SK-N-SH (cell line): ENCODE measurements around the gene PKNOX2. TPM values are rescaled to one million over a fixed set of nuclear protein-coding genes. Genes with fewer than 3 reads are reported as not detected.

Experiments
- CTCF ChIA-PET: fragments of 300-600, 350-600 bp; formaldehyde crosslinking; extraction: SDS; loops from one replicate; lab custom pipeline; 2021; lab: Yijun Ruan, JAX
- POLR2A ChIA-PET: fragments of 350-600 bp; sonication (Branson Sonifier 250); formaldehyde crosslinking; extraction: SDS; loops from one replicate; lab custom pipeline; 2020; ENCODE audit warnings: antibody characterized with exemption, inconsistent platforms; lab: Yijun Ruan, JAX
- DNase-seq: peaks from one replicate; pipeline ENCODE4 v3.0.0; 2012
- H2AFZ ChIP-seq: fragments of 200-600 bp; sonication (generic); 2 replicates; pipeline ENCODE4 v1.8.1; 2016; ENCODE audit warnings: antibody characterized with exemption, mild to moderate bottlenecking, low read depth
- H3F3A ChIP-seq: fragments of 200-600 bp; sonication (generic); replicated peaks from 2 replicates; pipeline ENCODE3; 2016; ENCODE audit warnings: antibody characterized with exemption, mild to moderate bottlenecking; ENCODE audit not compliant: insufficient read depth
- H3K27ac ChIP-seq, 2 experiments: fragments of 200-500 bp in 1 of 2; fragments of 200-600 bp in 1 of 2; sonication (Bioruptor generic) in 1 of 2; sonication (generic), shearing (Covaris generic) in 1 of 2; 2 replicates each; pipeline versions ENCODE4 v1.5.1 to v1.6.1; 2014 to 2016; ENCODE audit warnings: low read depth in 2 of 2, inconsistent platforms in 1 of 2, low read length in 1 of 2, mild to moderate bottlenecking in 1 of 2, mixed read lengths in 1 of 2
- H3K27me3 ChIP-seq: fragments of 200-600 bp; sonication (generic), shearing (Covaris generic); 2 replicates; pipeline ENCODE4 v1.6.1; 2016; ENCODE audit warnings: mixed run types; ENCODE audit not compliant: insufficient read depth
- H3K36me3 ChIP-seq, 2 experiments: fragments of 200-500 bp in 1 of 2; fragments of 200-600 bp in 1 of 2; sonication (Bioruptor generic) in 1 of 2; sonication (generic) in 1 of 2; replicated peaks in 1 of 2; 2 replicates each; pipeline versions ENCODE3 to v1.5.1; 2014 to 2016; ENCODE audit warnings: low read length in 1 of 2, mild to moderate bottlenecking in 1 of 2; ENCODE audit not compliant: insufficient read depth in 2 of 2, control insufficient read depth in 1 of 2
- H3K4me1 ChIP-seq, 2 experiments: fragments of 200-500 bp in 1 of 2; fragments of 200-600 bp in 1 of 2; sonication (Bioruptor generic) in 1 of 2; sonication (generic), shearing (Covaris generic) in 1 of 2; 2 replicates each; pipeline versions ENCODE4 v1.5.1 to v1.6.1; 2014 to 2016; ENCODE audit warnings: low read depth in 1 of 2, low read length in 1 of 2, mixed run types in 1 of 2; ENCODE audit not compliant: insufficient read depth in 2 of 2, control insufficient read depth in 1 of 2
- H3K4me2 ChIP-seq: fragments of 200-600 bp; sonication (generic), shearing (Covaris generic); 2 replicates; pipeline ENCODE4 v1.6.1; 2017; ENCODE audit warnings: mixed run types
- H3K4me3 ChIP-seq, 2 experiments: fragments of 200-500 bp in 1 of 2; fragments of 200-600 bp in 1 of 2; sonication (Bioruptor generic) in 1 of 2; sonication (generic), shearing (Covaris generic) in 1 of 2; 2 replicates each; pipeline versions ENCODE4 v1.5.1 to v1.8.1; 2014 to 2016; ENCODE audit warnings: low read depth in 2 of 2, inconsistent platforms in 1 of 2, low read length in 1 of 2, mild to moderate bottlenecking in 1 of 2, mixed read lengths in 1 of 2, moderate library complexity in 1 of 2
- H3K79me2 ChIP-seq: fragments of 200-600 bp; sonication (generic); 2 replicates; pipeline ENCODE4 v1.8.1; 2017; ENCODE audit warnings: mild to moderate bottlenecking; ENCODE audit not compliant: insufficient read depth
- H3K9ac ChIP-seq: fragments of 200-600 bp; sonication (generic); 2 replicates; pipeline ENCODE4 v1.6.1; 2017; ENCODE audit warnings: mixed run types
- H3K9me2 ChIP-seq: fragments of 200-600 bp; sonication (generic); 2 replicates; pipeline ENCODE4 v1.6.1; 2017; ENCODE audit warnings: mixed run types
- H3K9me3 ChIP-seq: fragments of 200-600 bp; sonication (generic); 2 replicates; pipeline ENCODE4 v1.6.1; 2017; ENCODE audit warnings: mixed run types, mild to moderate bottlenecking, moderate library complexity
- H4K20me1 ChIP-seq: fragments of 200-600 bp; sonication (generic); 2 replicates; pipeline ENCODE4 v1.6.1; 2017; ENCODE audit warnings: mild to moderate bottlenecking, mixed run types; ENCODE audit not compliant: insufficient read depth
- CTCF ChIP-seq: fragments of 200-600 bp; sonication (generic); IDR thresholded peaks from 2 replicates; pipeline ENCODE4 v1.6.1; 2017; ENCODE audit warnings: antibody characterized with exemption, mild to moderate bottlenecking, moderate library complexity
- FOSL2 ChIP-seq: IDR thresholded peaks from 2 replicates; pipeline ENCODE4 v1.4.0; 2012; ENCODE audit warnings: low read depth, mild to moderate bottlenecking, moderate library complexity, borderline replicate concordance
- FOXM1 ChIP-seq: IDR thresholded peaks from 2 replicates; pipeline ENCODE4 v1.4.0; 2012; ENCODE audit warnings: low read depth, mild to moderate bottlenecking
- GABPA ChIP-seq: IDR thresholded peaks from 2 replicates; pipeline ENCODE4 v1.4.0; 2012; ENCODE audit warnings: low read depth, mild to moderate bottlenecking
- GATA2 ChIP-seq: sonication (generic); formaldehyde crosslinking; IDR thresholded peaks from 2 replicates; pipeline ENCODE4 v1.5.0; 2020; ENCODE audit warnings: mild to moderate bottlenecking, missing genetic modification reagents
- JUND ChIP-seq: IDR thresholded peaks from 2 replicates; pipeline ENCODE4 v1.4.0; 2012
- PBX3 ChIP-seq: IDR thresholded peaks from 2 replicates; pipeline ENCODE4; 2012
- POLR2AphosphoS5 ChIP-seq: IDR thresholded peaks from 2 replicates; pipeline ENCODE4 v1.6.1; 2012; ENCODE audit warnings: low read depth, low read length
- RCOR1 ChIP-seq: fragments of 150-350 bp; IDR thresholded peaks from 2 replicates; pipeline ENCODE4 v1.6.1; 2017; ENCODE audit warnings: antibody characterized with exemption, low read length
- REST ChIP-seq: IDR thresholded peaks from 2 replicates; pipeline ENCODE4 v1.6.1; 2012; ENCODE audit warnings: mild to moderate bottlenecking, low read depth, low read length, moderate library complexity
- RFX5 ChIP-seq: IDR thresholded peaks from 2 replicates; pipeline ENCODE4 v1.6.1; 2012; ENCODE audit warnings: mild to moderate bottlenecking, improper control_type of control experiment, low read length
- SMC3 ChIP-seq: IDR thresholded peaks from 2 replicates; pipeline ENCODE4 v1.6.1; 2012; ENCODE audit warnings: low read depth, low read length, improper control_type of control experiment
- USF2 ChIP-seq: fragments of 150-350 bp; IDR thresholded peaks from 2 replicates; pipeline ENCODE4 v1.6.1; 2017; ENCODE audit warnings: antibody characterized with exemption, low read length, low read depth, borderline replicate concordance
- YY1 ChIP-seq: IDR thresholded peaks from 2 replicates; pipeline ENCODE4 v1.4.0; 2012; ENCODE audit warnings: low read depth, mild to moderate bottlenecking
- ZBTB33 ChIP-seq: IDR thresholded peaks from 2 replicates; pipeline ENCODE4 v1.4.0; 2012; ENCODE audit warnings: low read depth, borderline replicate concordance
- WGBS: methylation state at CpG from one replicate; pipeline ENCODE4 v1.1.6; 2017; ENCODE audit warnings: low lambda C conversion rate; 5-methylcytosine and 5-hydroxymethylcytosine counted together
- polyA plus RNA-seq, 3 experiments: library from polyadenylated mRNA; depleted of rRNA; stranded (reverse); fragments of >200 nt; gene quantifications; 2 replicates each; pipeline ENCODE4 v1.2.3, GENCODE V29; 2012

The PKNOX2 gene
- polyA plus RNA-seq, 1 of the 3 experiments (the other 2 are of a cell fraction) = 0.02 TPM

GRCh38 chr11:125233736-125234275 is 69.3 kb downstream of the PKNOX2 start:
- Histone ChIP-seq H2AFZ (no peak overlapping the region), H3K4me3 (no peak overlapping the region), H4K20me1 (no peaks in the 10 kb centered on the region), H3F3A (no peaks in the 10 kb centered on the region), H3K9me3 (no peaks in the 10 kb centered on the region), H3K9me2 (no peaks in the 10 kb centered on the region), H3K27me3 (no peaks in the 10 kb centered on the region), H3K79me2 (no peaks in the 10 kb centered on the region), H3K4me2 (no peak overlapping the region), H3K36me3 (no peaks in the 10 kb centered on the region), H3K27ac (no peak overlapping the region), H3K4me1 (no peaks in the 10 kb centered on the region; a peak in 1 of 4 replicates), H3K9ac (no peak overlapping the region)
- no peak for DNase-seq
- POLR2A ChIA-PET = no interaction called here
- WGBS = 38% methylated on average over 8 of the region's 8 CpGs
- CTCF ChIA-PET = interaction anchor here (1.5 kb wide), 1 partner anchor 9 kb away, joined by 6 read pairs; no protein-coding TSS in a partner anchor
- TF ChIP-seq FOXM1 = no peak
- no peak for TF ChIP-seq ZBTB33
- no peak for TF ChIP-seq FOSL2
- no peak for TF ChIP-seq RFX5
- no peak for TF ChIP-seq POLR2AphosphoS5
- TF ChIP-seq RCOR1 = no peak
- TF ChIP-seq PBX3 = no peak
- no peak for TF ChIP-seq JUND
- no peak for TF ChIP-seq YY1
- no peak for TF ChIP-seq SMC3
- no peak for TF ChIP-seq REST

- Histone ChIP-seq H3K4me3 (no peak overlapping the region), H3F3A (no peaks in the 10 kb centered on the region), H3K4me2 (no peak overlapping the region), H3K27ac (no peak overlapping the region), H3K9me3 (no peaks in the 10 kb centered on the region), H3K79me2 (no peaks in the 10 kb centered on the region), H3K4me1 (no peaks in the 10 kb centered on the region; a peak in 1 of 4 replicates), H4K20me1 (no peaks in the 10 kb centered on the region), H2AFZ (no peak overlapping the region), H3K36me3 (no peaks in the 10 kb centered on the region), H3K27me3 (no peaks in the 10 kb centered on the region), H3K9ac (no peak overlapping the region), H3K9me2 (no peaks in the 10 kb centered on the region)
- POLR2A ChIA-PET = no interaction called here
- CTCF ChIA-PET = interaction anchor here (0.6 to 1.2 kb wide), 6 partner anchors 11 to 188 kb away, joined by 3 to 5 read pairs (median 3); no protein-coding TSS in a partner anchor
- DNase-seq = peak; percentile 33
- WGBS = 33% methylated on average over 5 of the region's 5 CpGs
- TF ChIP-seq YY1 = no peak
- no peak for TF ChIP-seq GATA2 (CRISPR knock-in tag)
- TF ChIP-seq SMC3 = no peak
- no peak for TF ChIP-seq GABPA
- no peak for TF ChIP-seq JUND
- TF ChIP-seq CTCF = no peak
- TF ChIP-seq USF2 = no peak
- TF ChIP-seq ZBTB33 = no peak
Measured at GRCh38 chr11:125235071-125235471, 70.5 kb downstream of the PKNOX2 start.
